Endothelial cell of umbilical vein (primary cell): Measurements from ENCODE around the gene DQX1. TPM values are rescaled to one million over a fixed set of nuclear protein-coding genes. Genes with fewer than 3 reads are reported as not detected.

Experiments used
- BruUV-seq: library from RNA; stranded (reverse); fragments of 400-500 nt; replicated peaks from 2 replicates; lab custom pipeline; 2021; lab: Mats Ljungman, UMichigan
- CTCF ChIA-PET: fragments of 300-600, 350-600 bp; sonication (Branson Sonifier 250); formaldehyde crosslinking; loops from one replicate; lab custom pipeline; 2021; ENCODE audit warnings: antibody characterized with exemption, inconsistent platforms; lab: Charles Lee
- POLR2A ChIA-PET: fragments of 300-600, 350-600 bp; sonication (Branson Sonifier 250); formaldehyde crosslinking; loops from one replicate; lab custom pipeline; 2021; ENCODE audit warnings: antibody characterized with exemption, inconsistent platforms; lab: Charles Lee
- DNase-seq: peaks from one replicate; pipeline ENCODE4 v3.0.0-alpha.2; 2011; ENCODE audit warnings: low read depth, low spot score
- FAIRE-seq: peaks from 2 replicates; lab custom pipeline; 2011; peaks lifted over from hg19 to GRCh38; lab: Jason Lieb, UNC
- H2AFZ ChIP-seq: 2 replicates; pipeline ENCODE4 v1.6.0; 2012; ENCODE audit warnings: low read depth, low read length, control low read depth, inconsistent platforms
- H3K27ac ChIP-seq: 2 replicates; pipeline ENCODE4 v1.5.1; 2011; ENCODE audit warnings: low read depth, mild to moderate bottlenecking, control low read depth, low read length, moderate library complexity; ENCODE audit not compliant: insufficient read depth
- H3K27me3 ChIP-seq, 2 experiments: 2 replicates each; pipeline versions ENCODE4 v1.6.0 to v1.6.1; 2011; ENCODE audit warnings: low read length in 2 of 2, mixed read lengths in 1 of 2; ENCODE audit not compliant: control insufficient read depth in 2 of 2, insufficient read depth in 2 of 2
- H3K36me3 ChIP-seq, 2 experiments: 2 replicates in 1 of 2; 3 replicates in 1 of 2; pipeline ENCODE4 v1.5.1; 2011; ENCODE audit warnings: low read length in 2 of 2, mild to moderate bottlenecking in 1 of 2, moderate library complexity in 1 of 2; ENCODE audit not compliant: control insufficient read depth in 2 of 2, insufficient read depth in 2 of 2; ENCODE audit errors: extremely low read depth in 1 of 2
- H3K4me1 ChIP-seq: 3 replicates; pipeline ENCODE4 v1.5.1; 2011; ENCODE audit warnings: mild to moderate bottlenecking, low read length; ENCODE audit not compliant: control insufficient read depth, insufficient read depth; ENCODE audit errors: extremely low read depth
- H3K4me2 ChIP-seq: 2 replicates; pipeline ENCODE4 v1.6.1; 2011; ENCODE audit warnings: low read length, control low read depth, mixed read lengths; ENCODE audit not compliant: insufficient read depth
- H3K4me3 ChIP-seq, 3 experiments: fragments of 200-600 bp in 1 of 3; sonication (generic), shearing (Covaris generic) in 1 of 3; replicated peaks in 1 of 3; 2 replicates each; pipeline ENCODE4 v1.5.1; 2011 to 2016; ENCODE audit warnings: control low read depth in 3 of 3, low read length in 3 of 3, mild to moderate bottlenecking in 2 of 3, inconsistent platforms in 1 of 3, low read depth in 1 of 3, moderate library complexity in 1 of 3; ENCODE audit not compliant: insufficient read depth in 1 of 3
- H3K79me2 ChIP-seq: 2 replicates; pipeline ENCODE4 v1.6.0; 2012; ENCODE audit warnings: low read length, inconsistent platforms; ENCODE audit not compliant: control insufficient read depth, insufficient read depth
- H3K9ac ChIP-seq: replicated peaks from 2 replicates; pipeline ENCODE3; 2011; ENCODE audit warnings: low read length, control low read depth; ENCODE audit not compliant: insufficient read depth; ENCODE audit errors: extremely low read depth
- H3K9me1 ChIP-seq: replicated peaks from 3 replicates; pipeline ENCODE4 v1.6.0; 2011; ENCODE audit warnings: mild to moderate bottlenecking, low read length; ENCODE audit not compliant: control insufficient read depth, insufficient read depth; ENCODE audit errors: extremely low read depth
- H3K9me3 ChIP-seq: replicated peaks from 2 replicates; pipeline ENCODE4 v1.5.1; 2012; ENCODE audit warnings: low read length, inconsistent platforms; ENCODE audit not compliant: control insufficient read depth, insufficient read depth
- H4K20me1 ChIP-seq: replicated peaks from 2 replicates; pipeline ENCODE3; 2011; ENCODE audit warnings: mild to moderate bottlenecking, low read length; ENCODE audit not compliant: control insufficient read depth, insufficient read depth; ENCODE audit errors: extremely low read depth
- JUN ChIP-seq: IDR thresholded peaks from 2 replicates; pipeline ENCODE4 v1.6.1; 2011; ENCODE audit warnings: borderline replicate concordance, low read depth; ENCODE audit not compliant: insufficient read length, insufficient read depth
- MAX ChIP-seq: IDR thresholded peaks from 2 replicates; pipeline ENCODE4 v1.6.1; 2011; ENCODE audit not compliant: insufficient read depth, insufficient read length
- POLR2A ChIP-seq: IDR thresholded peaks from 2 replicates; pipeline ENCODE4 v1.6.1; 2012; ENCODE audit warnings: low read depth, mild to moderate bottlenecking, control low read depth, low read length
- dilution Hi-C: fragments of 300-500 bp; cut with MboI; formaldehyde crosslinking; loops from one replicate; pipeline ENCODE4 v1.15.0; 2019; ENCODE audit warnings: low sequenced_read_pairs; ENCODE audit not compliant: extremely low pct_ligation_motif_present
- intact Hi-C: fragments of 100-400 bp; cut with micrococcal nuclease; formaldehyde crosslinking; loops from one replicate; pipeline ENCODE4 v1.10.0; 2022
- polyA plus RNA-seq, 4 experiments: library from polyadenylated mRNA; depleted of rRNA in 3 of 4; stranded (reverse) in 3 of 4; unstranded in 1 of 4; fragments of >200 nt; gene quantifications; 2 replicates each; pipeline versions ENCODE4 v1.2.1 to v1.2.3, GENCODE V29; 2011 to 2012; ENCODE audit warnings: missing spikeins in 1 of 4
- total RNA-seq: library from RNA; stranded (reverse); gene quantifications from 2 replicates; pipeline ENCODE4 v1.2.3, GENCODE V29; 2021

The DQX1 gene
- total and polyA plus RNA-seq, 2 donors (not counting 3 experiments of a cell fraction or from before 2014, with no cell fraction given), result 0.06 to 0.44 TPM

GRCh38 chr2:74553892-74554819 lies 28.1 kb upstream of the DQX1 start, which contains the start of the genes DOK1 and LOXL3:
Gene DOK1, plus strand, starts transcription at chr2:74554720. Its CDS starts 35 bp downstream, at chr2:74554755.
Gene LOXL3, minus strand, starts transcription at chr2:74553942. Its CDS starts 1,308 bp downstream, at chr2:74552634.
- H3K4me1 ChIP-seq, result peaks cover 9% of the 10 kb centered on the region
- H4K20me1 ChIP-seq, result no peaks in the 10 kb centered on the region
- DNase-seq (peak; percentile 69), FAIRE-seq (peak; percentile 86)
- peak within 1 kb of the TSS; percentile 98 for H2AFZ ChIP-seq
- peak; percentile 14 for TF ChIP-seq POLR2A
- TF ChIP-seq JUN, result peak; percentile 61
- no peak for TF ChIP-seq MAX
- intact Hi-C loops (loop anchor here (1.0 to 2.0 kb wide), 2 partner anchors 25 to 47 kb away; partner anchors contain the start of genes AUP1, HTRA2 and PCGF1), dilution Hi-C loops (no loop called here)
- no peaks in the 10 kb centered on the region for H3K27me3 ChIP-seq
- no peaks in the 10 kb centered on the region for H3K9me3 ChIP-seq
- ChIA-PET POLR2A (interaction anchor here (0.7 kb wide), 1 partner anchor 48 kb away, joined by 8 read pairs; no protein-coding TSS in a partner anchor), CTCF (interaction anchor here (0.7 to 1.9 kb wide), 4 partner anchors 22 to 50 kb away, joined by 3 to 6 read pairs (median 4); no protein-coding TSS in a partner anchor)
- H3K4me2 ChIP-seq, result peak within 1 kb of the TSS; percentile 69
- peak within 1 kb of the TSS; percentile 47 for H3K27ac ChIP-seq
- H3K9ac ChIP-seq, result peak within 1 kb of the TSS; percentile 64
- H3K79me2 ChIP-seq, result no peaks in the 10 kb centered on the region
- peak within 1 kb of the TSS; percentile 77 to 84 (median 79) for H3K4me3 ChIP-seq
- H3K36me3 ChIP-seq, result peaks cover 0 to 4% of the 10 kb centered on the region in 2 experiments
- no peaks in the 10 kb centered on the region for H3K9me1 ChIP-seq
- BruUV-seq, result no TSS peak
